Measurements from ENCODE around the gene KRTAP10-7. TPM values are rescaled to one million over a fixed set of nuclear protein-coding genes. Genes with fewer than 3 reads are reported as not detected.

Gene KRTAP10-7
- total RNA-seq, 1 donor from 2014 or later = not detected

DNA sequence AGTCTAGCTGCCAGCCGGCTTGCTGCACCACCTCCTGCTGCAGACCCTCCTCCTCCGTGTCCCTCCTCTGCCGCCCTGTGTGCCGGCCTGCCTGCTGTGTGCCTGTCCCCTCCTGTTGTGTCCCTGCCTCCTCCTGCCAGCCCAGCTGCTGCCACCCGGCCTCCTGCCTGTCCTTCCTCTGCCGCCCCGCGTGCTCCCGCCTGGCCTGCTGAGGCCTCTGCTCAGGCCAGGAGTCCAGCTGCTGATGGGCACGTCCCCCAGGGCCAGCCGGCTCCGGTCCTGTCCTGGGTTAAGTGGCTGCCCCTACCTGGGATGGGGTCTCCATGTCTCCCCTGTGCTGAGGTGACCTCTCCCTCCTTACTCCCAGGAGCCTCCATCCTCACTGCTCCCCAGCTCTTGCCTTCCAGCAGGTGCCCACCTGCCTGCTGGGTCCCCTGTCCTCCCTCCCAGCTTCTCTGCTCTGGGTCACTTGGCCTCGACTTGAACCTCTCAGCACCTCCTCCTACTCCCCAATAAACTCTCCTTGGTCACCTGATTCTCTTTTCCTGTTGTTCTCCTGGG lies 12.4 kb downstream of the KRTAP10-7 start:
- no peak for DNase-seq (ENCODE audit: low spot score)
- Histone ChIP-seq H3K27ac (no peak overlapping the region), H3K4me2 (no peak overlapping the region), H3K9me3 (ENCODE audit: low read depth) (peaks cover 11% of the 10 kb centered on the region), H3K27me3 (no peaks in the 10 kb centered on the region), H3K79me2 (ENCODE audit: low read depth) (no peaks in the 10 kb centered on the region), H3K36me3 (no peaks in the 10 kb centered on the region), H3K9ac (no peak overlapping the region), H3K4me1 (peaks cover 5% of the 10 kb centered on the region), H3K4me3 (no peak overlapping the region), H3F3A (ENCODE audit: low read depth) (no peaks in the 10 kb centered on the region), H2AFZ (replicated peaks) (no peak overlapping the region), H4K20me1 (ENCODE audit: low read depth) (no peaks in the 10 kb centered on the region)
- no peak overlapping the region for H3K4me3 Mint-ChIP-seq
- H3K27me3 Mint-ChIP-seq (ENCODE audit: insufficient read depth, low read depth) = peaks cover 3% of the 10 kb centered on the region
- H3K27ac Mint-ChIP-seq = no peak overlapping the region
- peaks cover 33% of the 10 kb centered on the region for H3K9me3 Mint-ChIP-seq
- TF ChIP-seq EZH2phosphoT487 (IDR thresholded peaks at IDR 0.05) (no peak), EZH2 (IDR thresholded peaks at IDR 0.05) (no peak)
- TF ChIP-seq, protein P1, sequence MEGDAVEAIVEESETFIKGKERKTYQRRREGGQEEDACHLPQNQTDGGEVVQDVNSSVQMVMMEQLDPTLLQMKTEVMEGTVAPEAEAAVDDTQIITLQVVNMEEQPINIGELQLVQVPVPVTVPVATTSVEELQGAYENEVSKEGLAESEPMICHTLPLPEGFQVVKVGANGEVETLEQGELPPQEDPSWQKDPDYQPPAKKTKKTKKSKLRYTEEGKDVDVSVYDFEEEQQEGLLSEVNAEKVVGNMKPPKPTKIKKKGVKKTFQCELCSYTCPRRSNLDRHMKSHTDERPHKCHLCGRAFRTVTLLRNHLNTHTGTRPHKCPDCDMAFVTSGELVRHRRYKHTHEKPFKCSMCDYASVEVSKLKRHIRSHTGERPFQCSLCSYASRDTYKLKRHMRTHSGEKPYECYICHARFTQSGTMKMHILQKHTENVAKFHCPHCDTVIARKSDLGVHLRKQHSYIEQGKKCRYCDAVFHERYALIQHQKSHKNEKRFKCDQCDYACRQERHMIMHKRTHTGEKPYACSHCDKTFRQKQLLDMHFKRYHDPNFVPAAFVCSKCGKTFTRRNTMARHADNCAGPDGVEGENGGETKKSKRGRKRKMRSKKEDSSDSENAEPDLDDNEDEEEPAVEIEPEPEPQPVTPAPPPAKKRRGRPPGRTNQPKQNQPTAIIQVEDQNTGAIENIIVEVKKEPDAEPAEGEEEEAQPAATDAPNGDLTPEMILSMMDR (IDR thresholded peaks at IDR 0.05) = no peak
- no peaks in the 10 kb centered on the region for H3K4me1 Mint-ChIP-seq
- no peaks in the 10 kb centered on the region for H3K36me3 Mint-ChIP-seq

DNA sequence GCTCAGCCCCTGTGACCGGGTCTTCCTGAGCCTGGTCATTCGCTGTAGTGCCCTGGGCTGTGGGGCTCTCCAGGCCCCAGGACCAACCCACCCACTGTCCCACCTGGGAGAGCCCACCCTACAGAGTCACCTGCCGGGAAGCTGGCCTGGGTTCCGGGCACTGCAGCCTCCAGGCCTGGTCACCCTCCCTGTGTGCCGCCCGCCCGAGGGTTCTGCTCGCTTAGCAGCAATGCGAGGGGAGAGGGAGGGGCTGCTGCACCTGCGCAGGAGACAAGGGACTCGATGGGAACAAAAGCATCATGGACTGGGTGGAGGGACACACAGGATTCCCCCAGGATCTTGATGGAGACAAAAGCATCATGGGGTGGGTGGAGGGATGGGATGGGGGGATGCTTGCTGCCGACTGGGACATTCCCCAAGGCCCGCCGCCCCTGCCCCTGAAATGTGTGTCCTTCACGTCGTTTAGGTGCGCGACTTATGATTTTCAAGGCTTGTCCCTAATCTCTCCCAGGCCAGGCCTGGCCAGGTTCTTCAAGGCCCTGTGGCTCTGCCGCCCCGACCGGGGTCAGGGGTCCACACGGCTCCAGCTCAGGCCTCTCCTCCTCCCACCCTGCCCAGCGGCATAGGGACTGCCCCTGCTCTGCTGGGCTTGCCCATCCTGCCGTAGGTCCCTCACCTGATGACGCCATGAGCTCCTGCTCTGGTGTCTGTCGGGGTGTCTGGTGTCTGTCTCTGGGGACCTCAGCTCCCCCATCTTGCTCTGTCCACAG lies 13.2 kb downstream of the KRTAP10-7 start:
- Histone ChIP-seq H3K4me1 (peaks cover 5% of the 10 kb centered on the region), H3K4me3 (no peak overlapping the region), H3K27ac (no peak overlapping the region), H3K9me3 (ENCODE audit: low read depth) (peaks cover 11% of the 10 kb centered on the region), H3K4me2 (no peak overlapping the region), H3K27me3 (no peaks in the 10 kb centered on the region), H3K36me3 (no peaks in the 10 kb centered on the region), H3K9ac (no peak overlapping the region), H4K20me1 (ENCODE audit: low read depth) (no peaks in the 10 kb centered on the region), H3K79me2 (ENCODE audit: low read depth) (no peaks in the 10 kb centered on the region), H3F3A (ENCODE audit: low read depth) (no peaks in the 10 kb centered on the region), H2AFZ (replicated peaks) (no peak overlapping the region)
- TF ChIP-seq, protein P1 (IDR thresholded peaks at IDR 0.05) = no peak
- TF ChIP-seq EZH2 (IDR thresholded peaks at IDR 0.05) (no peak), EZH2phosphoT487 (IDR thresholded peaks at IDR 0.05) (no peak)
- Mint-ChIP-seq H3K9me3 (peaks cover 37% of the 10 kb centered on the region), H3K36me3 (no peaks in the 10 kb centered on the region), H3K4me3 (no peak overlapping the region), H3K27me3 (ENCODE audit: insufficient read depth, low read depth) (peaks cover 5% of the 10 kb centered on the region), H3K4me1 (no peaks in the 10 kb centered on the region), H3K27ac (no peak overlapping the region)
- DNase-seq (ENCODE audit: low spot score) = no peak

DNA sequence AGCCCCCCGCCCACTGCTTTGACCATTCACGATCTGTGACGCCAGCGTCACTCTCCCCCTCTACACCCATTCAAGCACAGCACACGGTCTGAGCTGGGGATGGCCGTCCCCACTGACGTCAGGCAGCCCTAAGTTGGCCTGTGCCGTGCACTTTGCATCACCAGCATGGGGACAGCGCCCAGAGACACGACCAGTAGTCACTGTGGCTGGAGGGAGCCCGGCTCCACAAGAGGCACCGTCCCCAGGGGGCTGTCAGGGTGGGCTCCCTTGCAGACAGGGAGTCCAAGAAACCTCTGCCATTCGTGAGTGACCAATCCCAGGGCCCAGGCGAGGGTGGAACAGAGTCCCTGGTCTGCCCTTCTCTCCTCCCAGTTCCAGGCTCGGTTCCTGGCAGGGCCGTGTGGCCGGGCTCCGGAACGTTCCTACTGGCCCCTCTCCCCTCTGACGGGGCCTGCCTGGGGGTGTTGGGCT lies 13.8 kb downstream of the KRTAP10-7 start:
- Mint-ChIP-seq H3K9me3 (peaks cover 38% of the 10 kb centered on the region), H3K27me3 (ENCODE audit: insufficient read depth, low read depth) (peaks cover 6% of the 10 kb centered on the region), H3K4me1 (no peaks in the 10 kb centered on the region), H3K4me3 (no peak overlapping the region), H3K27ac (no peak overlapping the region), H3K36me3 (no peaks in the 10 kb centered on the region)
- Histone ChIP-seq H3K36me3 (no peaks in the 10 kb centered on the region), H3K4me2 (no peak overlapping the region), H3K9me3 (ENCODE audit: low read depth) (peaks cover 11% of the 10 kb centered on the region), H3K27ac (no peak overlapping the region), H3K79me2 (ENCODE audit: low read depth) (no peaks in the 10 kb centered on the region), H3K27me3 (no peaks in the 10 kb centered on the region), H3K4me1 (peaks cover 5% of the 10 kb centered on the region), H2AFZ (replicated peaks) (no peak overlapping the region), H4K20me1 (ENCODE audit: low read depth) (no peaks in the 10 kb centered on the region), H3K4me3 (no peak overlapping the region), H3F3A (ENCODE audit: low read depth) (no peaks in the 10 kb centered on the region), H3K9ac (no peak overlapping the region)
- DNase-seq (ENCODE audit: low spot score) = no peak
- TF ChIP-seq, protein P1 (IDR thresholded peaks at IDR 0.05) = no peak
- TF ChIP-seq EZH2phosphoT487 (IDR thresholded peaks at IDR 0.05) (no peak), EZH2 (IDR thresholded peaks at IDR 0.05) (no peak)
